ENCODE data around the gene PTOV1.
A peak's percentile ranks its signal among the peaks of the same experiment; 100 is the strongest.

Gene PTOV1

GRCh38 chr19:49872245-49873128 is 21.5 kb downstream of the PTOV1 start:
- peak overlapping the region; percentile 93 for H3K27ac ChIP-seq
- TF ChIP-seq CTCF (IDR thresholded peaks at IDR 0.05) (no peak), ZFX (IDR thresholded peaks at IDR 0.05; ENCODE audit: borderline replicate concordance) (no peak)

- H3K27ac ChIP-seq = no peak overlapping the region
Observed at GRCh38 chr19:49873129-49873521, 22.2 kb downstream of the PTOV1 start.

GRCh38 chr19:49873834-49874233 is 22.9 kb downstream of the PTOV1 start:
- TF ChIP-seq ZFX (IDR thresholded peaks at IDR 0.05; ENCODE audit: borderline replicate concordance) (no peak), CTCF (IDR thresholded peaks at IDR 0.05) (no peak)
- H3K27ac ChIP-seq = peak overlapping the region; percentile 97; the same call in 1 of the 2 replicates

More at GRCh38 chr19:49873129-49873521, 22.2 kb downstream of the PTOV1 start:
- TF ChIP-seq ZFX (IDR thresholded peaks at IDR 0.05; ENCODE audit: borderline replicate concordance) (no peak), CTCF (IDR thresholded peaks at IDR 0.05) (no peak)

GRCh38 chr19:49874503-49875157 is 23.7 kb downstream of the PTOV1 start:
- TF ChIP-seq ZFX (IDR thresholded peaks at IDR 0.05; ENCODE audit: borderline replicate concordance) (no peak), CTCF (IDR thresholded peaks at IDR 0.05) (no peak)
- peak overlapping the region; percentile 97 for H3K27ac ChIP-seq

GRCh38 chr19:49875177-49875576 is 24.2 kb downstream of the PTOV1 start:
- TF ChIP-seq CTCF (IDR thresholded peaks at IDR 0.05) = no peak
- TF ChIP-seq ZFX (IDR thresholded peaks at IDR 0.05; ENCODE audit: borderline replicate concordance) = no peak
- peak overlapping the region; percentile 97 for H3K27ac ChIP-seq

- TF ChIP-seq CTCF (IDR thresholded peaks at IDR 0.05) = no peak
- no peak for TF ChIP-seq ZFX (IDR thresholded peaks at IDR 0.05; ENCODE audit: borderline replicate concordance)
- peak overlapping the region; percentile 97 for H3K27ac ChIP-seq
Observed at GRCh38 chr19:49875857-49876421, 25.0 kb downstream of the PTOV1 start.

Measured in 22Rv1 (cell line).